Measurements from ENCODE around the gene TACR1. TPM values are rescaled to one million over a fixed set of nuclear protein-coding genes. Genes with fewer than 3 reads are reported as not detected.
"Not testable (repeated sequence)": the region's sequence is repeated elsewhere in the genome, so short reads cannot be mapped to it uniquely, and the experiment has no call there.

Gene TACR1, protein sequence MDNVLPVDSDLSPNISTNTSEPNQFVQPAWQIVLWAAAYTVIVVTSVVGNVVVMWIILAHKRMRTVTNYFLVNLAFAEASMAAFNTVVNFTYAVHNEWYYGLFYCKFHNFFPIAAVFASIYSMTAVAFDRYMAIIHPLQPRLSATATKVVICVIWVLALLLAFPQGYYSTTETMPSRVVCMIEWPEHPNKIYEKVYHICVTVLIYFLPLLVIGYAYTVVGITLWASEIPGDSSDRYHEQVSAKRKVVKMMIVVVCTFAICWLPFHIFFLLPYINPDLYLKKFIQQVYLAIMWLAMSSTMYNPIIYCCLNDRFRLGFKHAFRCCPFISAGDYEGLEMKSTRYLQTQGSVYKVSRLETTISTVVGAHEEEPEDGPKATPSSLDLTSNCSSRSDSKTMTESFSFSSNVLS
- total RNA-seq, result not detected

GRCh38 chr2:75199428-75200011 lies at the start of gene TACR1:
TACR1 (minus strand) TSS chr2:75199520; CDS start chr2:75198934, 586 bp downstream.
- Mint-ChIP-seq H3K27me3 (ENCODE audit: low read depth) (peaks cover 67% of the 10 kb centered on the region), H3K27ac (no peak within 1 kb of the TSS), H3K9me3 (no peaks in the 10 kb centered on the region), H3K36me3 (ENCODE audit: low read depth) (no peaks in the 10 kb centered on the region), H3K4me1 (ENCODE audit: low read depth) (peaks cover 7% of the 10 kb centered on the region), H3K4me3 (peak within 1 kb of the TSS; percentile 66)
- intact Hi-C loops (cut with micrococcal nuclease), result loop anchor here (1.0 to 2.0 kb wide), 2 partner anchors 205 to 409 kb away; no protein-coding TSS in a partner anchor
- CTCF ChIA-PET, result interaction anchor here (0.6 to 1.5 kb wide), 11 partner anchors 10 to 409 kb away, joined by 3 to 6 read pairs (median 3); no protein-coding TSS in a partner anchor
- DNase-seq, result peak; percentile 72

DNA sequence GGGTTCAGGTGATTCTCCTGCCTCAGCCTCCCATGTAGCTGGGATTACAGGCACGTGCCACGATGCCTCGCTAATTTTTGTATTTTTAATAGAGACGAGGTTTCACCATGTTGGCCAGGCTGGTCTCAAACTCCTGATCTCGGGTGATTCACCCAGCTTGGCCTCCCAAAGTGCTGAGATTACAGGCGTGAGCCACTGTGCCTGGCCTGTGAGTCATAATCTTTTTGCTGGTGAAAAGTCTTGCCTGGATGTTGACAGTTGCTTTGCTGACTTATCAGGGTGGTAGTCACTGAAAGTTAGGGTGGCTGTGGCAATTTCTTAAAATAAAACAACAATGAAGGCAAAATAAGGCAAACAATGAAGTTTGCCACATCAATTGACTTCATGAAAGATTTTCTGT lies 49.3 kb upstream of the TACR1 start:
- H3K9me3 Mint-ChIP-seq, result peaks cover 19% of the 10 kb centered on the region
- H3K27ac Mint-ChIP-seq; H3K4me3 Mint-ChIP-seq; H3K27me3 Mint-ChIP-seq (ENCODE audit: low read depth); H3K4me1 Mint-ChIP-seq (ENCODE audit: low read depth); DNase-seq; CTCF ChIA-PET; intact Hi-C loops (cut with micrococcal nuclease); H3K36me3 Mint-ChIP-seq (ENCODE audit: low read depth): not testable (repeated sequence)

DNA sequence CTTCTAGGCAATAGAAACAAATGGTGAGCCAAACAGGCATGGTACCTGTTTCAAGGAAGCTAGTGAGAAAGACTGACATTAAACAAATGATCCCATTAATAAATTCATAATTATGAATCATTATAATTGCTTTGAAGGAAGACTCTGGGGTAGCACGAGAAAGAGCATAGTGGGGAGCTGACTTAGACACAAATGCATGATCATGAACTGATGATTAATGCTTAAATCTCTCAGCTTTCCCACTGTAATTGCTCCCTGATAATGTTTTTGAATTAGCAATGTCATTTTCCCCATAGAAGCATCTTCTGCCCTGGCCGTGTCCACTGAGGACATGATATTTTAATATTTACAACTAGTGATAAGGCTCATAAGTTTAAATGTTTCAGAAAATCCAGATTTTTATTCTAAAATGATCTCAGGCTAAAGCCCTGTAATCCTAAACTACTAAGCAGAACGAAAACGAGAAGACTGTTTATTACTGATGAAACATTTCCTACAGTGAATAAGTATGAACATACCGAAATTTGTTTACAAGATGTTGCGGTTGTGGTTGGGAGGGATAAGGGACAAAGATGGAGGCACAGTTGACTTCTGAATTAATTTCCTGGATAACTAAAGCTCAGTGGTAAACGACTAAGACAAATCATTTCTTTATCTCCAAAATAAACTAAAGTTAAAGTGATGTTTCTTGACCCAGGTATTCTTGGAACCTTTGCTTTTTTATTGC lies 47.3 kb upstream of the TACR1 start:
- H3K27ac Mint-ChIP-seq, result no peak overlapping the region
- no peak overlapping the region for H3K4me3 Mint-ChIP-seq
- intact Hi-C loops (cut with micrococcal nuclease), result no loop called here
- peaks cover 30% of the 10 kb centered on the region for H3K9me3 Mint-ChIP-seq
- DNase-seq, result no peak
- peaks cover 2% of the 10 kb centered on the region for H3K36me3 Mint-ChIP-seq (ENCODE audit: low read depth)
- no peaks in the 10 kb centered on the region for H3K4me1 Mint-ChIP-seq (ENCODE audit: low read depth)
- CTCF ChIA-PET, result no interaction called here
- no peaks in the 10 kb centered on the region for H3K27me3 Mint-ChIP-seq (ENCODE audit: low read depth)

GRCh38 chr2:75243219-75243618 lies 43.9 kb upstream of the TACR1 start:
- Mint-ChIP-seq H3K4me3 (no peak overlapping the region), H3K27ac (no peak overlapping the region), H3K9me3 (peaks cover 15% of the 10 kb centered on the region), H3K27me3 (ENCODE audit: low read depth) (no peaks in the 10 kb centered on the region), H3K4me1 (ENCODE audit: low read depth) (no peaks in the 10 kb centered on the region), H3K36me3 (ENCODE audit: low read depth) (peaks cover 2% of the 10 kb centered on the region)
- no peak for DNase-seq
- CTCF ChIA-PET, result interaction anchor here (0.6 kb wide), 1 partner anchor 67 kb away, joined by 3 read pairs; no protein-coding TSS in a partner anchor
- intact Hi-C loops (cut with micrococcal nuclease), result loop anchor here (5.0 kb wide), 1 partner anchor 321 kb away; no protein-coding TSS in a partner anchor

GRCh38 chr2:75241696-75242095 lies 42.4 kb upstream of the TACR1 start:
- Mint-ChIP-seq H3K4me1 (ENCODE audit: low read depth) (no peaks in the 10 kb centered on the region), H3K9me3 (peaks cover 12% of the 10 kb centered on the region), H3K27ac (no peak overlapping the region), H3K36me3 (ENCODE audit: low read depth) (peaks cover 2% of the 10 kb centered on the region), H3K27me3 (ENCODE audit: low read depth) (no peaks in the 10 kb centered on the region), H3K4me3 (no peak overlapping the region)
- no peak for DNase-seq
- intact Hi-C loops (cut with micrococcal nuclease), result loop anchor here (5.0 kb wide), 1 partner anchor 319 kb away; no protein-coding TSS in a partner anchor
- CTCF ChIA-PET, result interaction anchor here (0.6 to 1.2 kb wide), 2 partner anchors 36 to 163 kb away, joined by 3 read pairs; no protein-coding TSS in a partner anchor

DNA sequence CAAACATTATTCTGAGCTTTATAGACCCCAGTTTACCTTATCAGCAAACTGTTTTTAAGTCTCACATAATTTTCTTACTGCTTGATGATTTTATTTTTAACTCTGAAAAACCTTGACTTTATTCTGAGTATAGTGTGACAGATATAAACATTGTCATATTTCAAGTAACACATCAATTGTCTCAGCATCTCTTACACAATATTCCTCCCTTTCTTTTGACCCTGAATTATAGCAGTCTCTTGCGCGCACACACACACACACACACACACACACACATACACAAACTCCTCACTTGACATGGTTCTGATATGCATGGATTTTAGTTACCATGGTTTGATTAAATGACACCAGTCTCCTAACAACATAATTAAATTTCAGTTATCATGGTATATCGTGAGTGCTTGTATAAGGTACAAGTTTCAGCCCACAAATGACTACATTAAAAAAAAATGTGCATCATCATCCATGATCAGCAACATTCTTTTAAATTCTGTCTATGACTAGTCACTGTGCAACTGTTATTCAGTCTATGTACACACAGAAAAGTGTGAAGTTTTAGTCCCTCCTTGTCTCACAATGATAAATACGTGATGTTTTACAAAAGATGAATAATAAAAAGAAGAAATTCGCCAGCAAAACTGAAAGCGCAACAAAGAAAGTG lies 39.5 kb upstream of the TACR1 start:
- intact Hi-C loops (cut with micrococcal nuclease), result no loop called here
- CTCF ChIA-PET, result interaction anchor here (0.7 kb wide), 1 partner anchor 21 kb away, joined by 3 read pairs; no protein-coding TSS in a partner anchor
- Mint-ChIP-seq H3K27ac (no peak overlapping the region), H3K4me1 (ENCODE audit: low read depth) (no peaks in the 10 kb centered on the region), H3K4me3 (no peak overlapping the region), H3K9me3 (peaks cover 21% of the 10 kb centered on the region), H3K36me3 (ENCODE audit: low read depth) (peaks cover 2% of the 10 kb centered on the region), H3K27me3 (ENCODE audit: low read depth) (no peaks in the 10 kb centered on the region)
- DNase-seq, result no peak

- Mint-ChIP-seq H3K27ac (no peak overlapping the region), H3K27me3 (ENCODE audit: low read depth) (no peaks in the 10 kb centered on the region), H3K9me3 (peaks cover 14% of the 10 kb centered on the region), H3K4me1 (ENCODE audit: low read depth) (no peaks in the 10 kb centered on the region), H3K4me3 (no peak overlapping the region), H3K36me3 (ENCODE audit: low read depth) (no peaks in the 10 kb centered on the region)
- CTCF ChIA-PET, result no interaction called here
- DNase-seq, result no peak
- intact Hi-C loops (cut with micrococcal nuclease), result no loop called here
Measured at GRCh38 chr2:75237296-75237695, 38.0 kb upstream of the TACR1 start.

- Mint-ChIP-seq H3K4me3 (no peak overlapping the region), H3K9me3 (peaks cover 9% of the 10 kb centered on the region), H3K4me1 (ENCODE audit: low read depth) (no peaks in the 10 kb centered on the region), H3K27me3 (ENCODE audit: low read depth) (no peaks in the 10 kb centered on the region), H3K27ac (no peak overlapping the region), H3K36me3 (ENCODE audit: low read depth) (no peaks in the 10 kb centered on the region)
- CTCF ChIA-PET, result no interaction called here
- no peak for DNase-seq
- intact Hi-C loops (cut with micrococcal nuclease), result no loop called here
Measured at GRCh38 chr2:75233965-75234364, 34.6 kb upstream of the TACR1 start.

GRCh38 chr2:75226617-75227016 lies 27.3 kb upstream of the TACR1 start:
- Mint-ChIP-seq H3K27me3 (ENCODE audit: low read depth) (peaks cover 4% of the 10 kb centered on the region), H3K36me3 (ENCODE audit: low read depth) (no peaks in the 10 kb centered on the region), H3K4me1 (ENCODE audit: low read depth) (no peaks in the 10 kb centered on the region), H3K4me3 (no peak overlapping the region), H3K9me3 (no peaks in the 10 kb centered on the region), H3K27ac (no peak overlapping the region)
- CTCF ChIA-PET, result no interaction called here
- no peak for DNase-seq
- intact Hi-C loops (cut with micrococcal nuclease), result no loop called here

GRCh38 chr2:75226099-75226498 lies 26.8 kb upstream of the TACR1 start:
- no peak for DNase-seq
- CTCF ChIA-PET, result no interaction called here
- no peaks in the 10 kb centered on the region for H3K4me1 Mint-ChIP-seq (ENCODE audit: low read depth)
- peaks cover 4% of the 10 kb centered on the region for H3K27me3 Mint-ChIP-seq (ENCODE audit: low read depth)
- intact Hi-C loops (cut with micrococcal nuclease), result no loop called here
- H3K9me3 Mint-ChIP-seq, result no peaks in the 10 kb centered on the region
- no peaks in the 10 kb centered on the region for H3K36me3 Mint-ChIP-seq (ENCODE audit: low read depth)
- no peak overlapping the region for H3K4me3 Mint-ChIP-seq
- H3K27ac Mint-ChIP-seq, result no peak overlapping the region

- no peaks in the 10 kb centered on the region for H3K9me3 Mint-ChIP-seq
- intact Hi-C loops (cut with micrococcal nuclease), result no loop called here
- no peaks in the 10 kb centered on the region for H3K4me1 Mint-ChIP-seq (ENCODE audit: low read depth)
- H3K36me3 Mint-ChIP-seq (ENCODE audit: low read depth), result no peaks in the 10 kb centered on the region
- DNase-seq, result no peak
- CTCF ChIA-PET, result no interaction called here
- no peak overlapping the region for H3K4me3 Mint-ChIP-seq
- H3K27ac Mint-ChIP-seq, result no peak overlapping the region
- H3K27me3 Mint-ChIP-seq (ENCODE audit: low read depth), result peaks cover 4% of the 10 kb centered on the region
Measured at GRCh38 chr2:75224636-75225094, 25.3 kb upstream of the TACR1 start.

DNA sequence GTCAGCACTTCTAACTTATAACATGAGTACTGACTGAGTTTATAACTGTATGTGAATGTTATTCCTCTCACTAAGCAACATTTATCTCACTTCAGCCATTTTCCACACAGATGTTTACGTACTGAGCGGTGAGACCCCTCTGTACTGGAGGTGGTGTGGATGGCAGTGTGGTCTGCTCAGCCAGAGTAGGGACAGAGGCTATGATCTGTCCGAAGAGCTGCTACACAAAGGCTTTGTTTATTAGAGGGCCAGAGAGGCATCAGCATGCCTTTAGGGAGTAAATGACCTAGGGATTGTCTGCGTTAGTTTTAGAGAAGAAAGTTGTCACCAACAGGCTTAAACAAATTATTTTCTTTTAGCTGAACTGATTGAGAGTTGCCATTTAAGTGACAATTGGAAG lies 23.2 kb upstream of the TACR1 start:
- Mint-ChIP-seq H3K36me3 (ENCODE audit: low read depth) (no peaks in the 10 kb centered on the region), H3K4me1 (ENCODE audit: low read depth) (no peaks in the 10 kb centered on the region), H3K9me3 (no peaks in the 10 kb centered on the region), H3K4me3 (no peak overlapping the region), H3K27ac (no peak overlapping the region), H3K27me3 (ENCODE audit: low read depth) (peaks cover 5% of the 10 kb centered on the region)
- CTCF ChIA-PET, result interaction anchor here (0.6 kb wide), 1 partner anchor 63 kb away, joined by 3 read pairs; no protein-coding TSS in a partner anchor
- no peak for DNase-seq
- intact Hi-C loops (cut with micrococcal nuclease), result no loop called here

All from activated naive CD4-positive, alpha-beta T cell treated with anti-CD3 and anti-CD28 coated beads for 36 hours (primary cell).